ENCODE measurements around the gene PDZD4.

Gene PDZD4

DNA sequence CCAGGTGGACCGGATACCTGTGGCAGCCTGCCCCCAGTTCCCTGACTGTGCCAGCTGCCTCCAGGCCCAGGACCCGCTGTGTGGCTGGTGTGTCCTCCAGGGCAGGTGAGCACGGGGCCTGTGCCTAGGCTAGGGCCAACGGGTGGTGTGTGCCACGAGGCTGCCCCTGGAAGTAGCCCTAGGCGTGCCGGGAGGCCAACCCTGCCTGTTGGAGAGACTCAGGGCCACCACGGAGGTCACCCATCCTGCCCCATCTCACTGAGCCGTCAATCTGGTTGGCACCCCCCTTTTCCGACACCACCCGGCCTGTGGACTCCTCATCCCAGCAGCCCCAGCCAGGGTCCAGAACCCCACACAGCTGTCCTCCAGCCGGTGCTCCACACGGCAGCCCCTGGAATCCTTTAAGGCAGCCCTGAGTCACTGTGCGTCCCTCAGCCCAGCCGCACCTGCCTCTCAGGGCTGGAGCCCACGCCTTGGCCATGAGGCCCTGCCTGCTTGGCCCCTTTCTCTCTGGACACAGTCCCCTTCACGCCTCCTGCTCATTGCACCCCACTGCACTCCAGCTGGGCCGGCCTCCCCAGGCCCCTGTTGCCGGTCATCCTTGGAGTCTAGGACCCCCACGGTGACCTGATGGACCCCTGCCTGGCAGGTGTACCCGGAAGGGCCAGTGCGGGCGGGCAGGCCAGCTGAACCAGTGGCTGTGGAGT lies 61.0 kb downstream of the PDZD4 start:
- Histone ChIP-seq H3K79me2 (ENCODE audit: low read length) (no peaks in the 10 kb centered on the region), H4K20me1 (ENCODE audit: insufficient read depth, low read length) (no peaks in the 10 kb centered on the region), H3K27me3 (ENCODE audit: low read depth, low read length) (no peaks in the 10 kb centered on the region), H3K4me3 (ENCODE audit: low read length) (no peak overlapping the region), H3K27ac (ENCODE audit: low read length) (no peak overlapping the region), H3K36me3 (replicated peaks; ENCODE audit: low read depth, low read length) (no peaks in the 10 kb centered on the region), H3K9ac (ENCODE audit: low read length) (no peak overlapping the region), H3K4me2 (ENCODE audit: low read length) (no peak overlapping the region), H3K4me1 (ENCODE audit: low read length) (peaks cover 10% of the 10 kb centered on the region; the same call in 1 of the 2 replicates), H3K9me3 (ENCODE audit: insufficient read depth, low read length) (no peaks in the 10 kb centered on the region), H2AFZ (ENCODE audit: low read depth, low read length) (no peak overlapping the region)
- no peak for TF ChIP-seq EZH2phosphoT487 (IDR thresholded peaks at IDR 0.05; ENCODE audit: low read depth)
- TF ChIP-seq, protein P1, sequence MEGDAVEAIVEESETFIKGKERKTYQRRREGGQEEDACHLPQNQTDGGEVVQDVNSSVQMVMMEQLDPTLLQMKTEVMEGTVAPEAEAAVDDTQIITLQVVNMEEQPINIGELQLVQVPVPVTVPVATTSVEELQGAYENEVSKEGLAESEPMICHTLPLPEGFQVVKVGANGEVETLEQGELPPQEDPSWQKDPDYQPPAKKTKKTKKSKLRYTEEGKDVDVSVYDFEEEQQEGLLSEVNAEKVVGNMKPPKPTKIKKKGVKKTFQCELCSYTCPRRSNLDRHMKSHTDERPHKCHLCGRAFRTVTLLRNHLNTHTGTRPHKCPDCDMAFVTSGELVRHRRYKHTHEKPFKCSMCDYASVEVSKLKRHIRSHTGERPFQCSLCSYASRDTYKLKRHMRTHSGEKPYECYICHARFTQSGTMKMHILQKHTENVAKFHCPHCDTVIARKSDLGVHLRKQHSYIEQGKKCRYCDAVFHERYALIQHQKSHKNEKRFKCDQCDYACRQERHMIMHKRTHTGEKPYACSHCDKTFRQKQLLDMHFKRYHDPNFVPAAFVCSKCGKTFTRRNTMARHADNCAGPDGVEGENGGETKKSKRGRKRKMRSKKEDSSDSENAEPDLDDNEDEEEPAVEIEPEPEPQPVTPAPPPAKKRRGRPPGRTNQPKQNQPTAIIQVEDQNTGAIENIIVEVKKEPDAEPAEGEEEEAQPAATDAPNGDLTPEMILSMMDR (IDR thresholded peaks at IDR 0.05; ENCODE audit: low read depth, low read length), result no peak

GRCh38 chrX:153768311-153769157 lies 61.8 kb downstream of the PDZD4 start:
- no peak overlapping the region for H3K4me2 ChIP-seq (ENCODE audit: low read length)

GRCh38 chrX:153767674-153768055 lies 62.7 kb downstream of the PDZD4 start:
- peaks cover 13% of the 10 kb centered on the region; the same call in 1 of the 2 replicates for H3K4me1 ChIP-seq (ENCODE audit: low read length)

More at GRCh38 chrX:153768311-153769157, 61.8 kb downstream of the PDZD4 start:
- peaks cover 13% of the 10 kb centered on the region; the same call in 1 of the 2 replicates for H3K4me1 ChIP-seq (ENCODE audit: low read length)
- H3K27me3 ChIP-seq (ENCODE audit: low read depth, low read length), result no peaks in the 10 kb centered on the region
- H3K4me3 ChIP-seq (ENCODE audit: low read length), result no peak overlapping the region
- no peak overlapping the region for H2AFZ ChIP-seq (ENCODE audit: low read depth, low read length)
- no peaks in the 10 kb centered on the region for H3K79me2 ChIP-seq (ENCODE audit: low read length)
- H3K36me3 ChIP-seq (replicated peaks; ENCODE audit: low read depth, low read length), result no peaks in the 10 kb centered on the region
- TF ChIP-seq, protein P1 (IDR thresholded peaks at IDR 0.05; ENCODE audit: low read depth, low read length), result peak; percentile 38
- no peak for TF ChIP-seq EZH2phosphoT487 (IDR thresholded peaks at IDR 0.05; ENCODE audit: low read depth)
- H3K9me3 ChIP-seq (ENCODE audit: insufficient read depth, low read length), result no peaks in the 10 kb centered on the region
- no peaks in the 10 kb centered on the region for H4K20me1 ChIP-seq (ENCODE audit: insufficient read depth, low read length)
- H3K27ac ChIP-seq (ENCODE audit: low read length), result no peak overlapping the region
- H3K9ac ChIP-seq (ENCODE audit: low read length), result no peak overlapping the region

More at GRCh38 chrX:153767674-153768055, 62.7 kb downstream of the PDZD4 start:
- no peaks in the 10 kb centered on the region for H3K9me3 ChIP-seq (ENCODE audit: insufficient read depth, low read length)
- no peak for TF ChIP-seq EZH2phosphoT487 (IDR thresholded peaks at IDR 0.05; ENCODE audit: low read depth)
- TF ChIP-seq, protein P1 (IDR thresholded peaks at IDR 0.05; ENCODE audit: low read depth, low read length), result no peak
- no peaks in the 10 kb centered on the region for H4K20me1 ChIP-seq (ENCODE audit: insufficient read depth, low read length)
- no peaks in the 10 kb centered on the region for H3K27me3 ChIP-seq (ENCODE audit: low read depth, low read length)
- H3K36me3 ChIP-seq (replicated peaks; ENCODE audit: low read depth, low read length), result no peaks in the 10 kb centered on the region
- H3K79me2 ChIP-seq (ENCODE audit: low read length), result no peaks in the 10 kb centered on the region
- H3K9ac ChIP-seq (ENCODE audit: low read length), result no peak overlapping the region
- no peak overlapping the region for H3K27ac ChIP-seq (ENCODE audit: low read length)
- no peak overlapping the region for H2AFZ ChIP-seq (ENCODE audit: low read depth, low read length)
- no peak overlapping the region for H3K4me3 ChIP-seq (ENCODE audit: low read length)
- no peak overlapping the region for H3K4me2 ChIP-seq (ENCODE audit: low read length)
